IMR-90 (cell line): Measurements from ENCODE around the gene MYOCD. TPM values are rescaled to one million over a fixed set of nuclear protein-coding genes. Genes with fewer than 3 reads are reported as not detected.

Experiments used
- ATAC-seq: fragments of 200-7000 bp; cut with Tn5 transposase; 2 replicates; pipeline ENCODE4 v1.9.1; 2020; ENCODE audit warnings: low read depth, mild to moderate bottlenecking, moderate library complexity
- BruUV-seq: library from RNA; stranded (reverse); fragments of 400-500 nt; replicated peaks from 2 replicates; lab custom pipeline; 2021; lab: Mats Ljungman, UMichigan
- CTCF ChIA-PET: fragments of 300-600 bp; formaldehyde crosslinking; extraction: SDS; loops from one replicate; lab custom pipeline; 2021; ENCODE audit warnings: antibody characterized with exemption; lab: Yijun Ruan, JAX
- POLR2A ChIA-PET: fragments of 300-600 bp; sonication (Branson Sonifier 250); formaldehyde crosslinking; loops from one replicate; lab custom pipeline; 2022; ENCODE audit warnings: antibody characterized with exemption; ENCODE audit not compliant: unreplicated experiment; lab: Charles Lee
- DNase-seq: peaks from one replicate; pipeline ENCODE4 v3.0.0; 2013
- H2AFZ ChIP-seq: replicated peaks from 2 replicates; pipeline ENCODE3; 2013; ENCODE audit warnings: low read length, mild to moderate bottlenecking; ENCODE audit not compliant: poor library complexity
- H2AK5ac ChIP-seq: 2 replicates; pipeline ENCODE4 v1.6.1; 2013; ENCODE audit warnings: low read depth, low read length, inconsistent platforms
- H2AK9ac ChIP-seq: replicated peaks from 2 replicates; pipeline ENCODE3; 2013; ENCODE audit warnings: mild to moderate bottlenecking, low read depth, low read length, moderate library complexity; ENCODE audit not compliant: poor library complexity
- H2BK120ac ChIP-seq: 2 replicates; pipeline ENCODE4 v1.6.1; 2013; ENCODE audit warnings: low read depth, low read length, inconsistent platforms
- H2BK15ac ChIP-seq: 3 replicates; pipeline ENCODE4 v1.6.1; 2013; ENCODE audit warnings: low read depth, low read length, inconsistent platforms
- H2BK20ac ChIP-seq: 2 replicates; pipeline ENCODE4 v1.6.1; 2013; ENCODE audit warnings: low read depth, mild to moderate bottlenecking, inconsistent platforms, low read length, moderate library complexity
- H2BK5ac ChIP-seq: 2 replicates; pipeline ENCODE4 v1.6.1; 2013; ENCODE audit warnings: mild to moderate bottlenecking, low read depth, low read length, inconsistent platforms; ENCODE audit not compliant: poor library complexity, severe bottlenecking
- H3K14ac ChIP-seq: replicated peaks from 2 replicates; pipeline ENCODE4 v1.6.1; 2013; ENCODE audit warnings: low read depth, low read length, inconsistent platforms
- H3K18ac ChIP-seq: 2 replicates; pipeline ENCODE4 v1.6.1; 2013; ENCODE audit warnings: low read depth, low read length, control low read depth
- H3K23ac ChIP-seq: 2 replicates; pipeline ENCODE4 v1.6.1; 2013; ENCODE audit warnings: low read depth, low read length, inconsistent platforms
- H3K27ac ChIP-seq: 2 replicates; pipeline ENCODE4 v1.5.1; 2013; ENCODE audit warnings: mild to moderate bottlenecking, control low read depth, low read length; ENCODE audit not compliant: insufficient read depth
- H3K27me3 ChIP-seq: 2 replicates; pipeline ENCODE4 v1.6.1; 2013; ENCODE audit warnings: low read length; ENCODE audit not compliant: control insufficient read depth, insufficient read depth
- H3K36me3 ChIP-seq: 2 replicates; pipeline ENCODE4 v1.6.1; 2013; ENCODE audit warnings: low read length, mixed read lengths; ENCODE audit not compliant: control insufficient read depth, insufficient read depth
- H3K4ac ChIP-seq: 2 replicates; pipeline ENCODE4 v1.6.1; 2013; ENCODE audit warnings: low read depth, low read length, inconsistent platforms
- H3K4me1 ChIP-seq: 2 replicates; pipeline ENCODE4 v1.6.1; 2013; ENCODE audit warnings: low read length, mixed read lengths; ENCODE audit not compliant: control insufficient read depth, insufficient read depth
- H3K4me2 ChIP-seq: 2 replicates; pipeline ENCODE4 v1.6.1; 2013; ENCODE audit warnings: low read depth, mild to moderate bottlenecking, control low read depth, low read length, moderate library complexity
- H3K4me3 ChIP-seq: 2 replicates; pipeline ENCODE4 v1.5.1; 2013; ENCODE audit warnings: low read depth, mild to moderate bottlenecking, control low read depth, low read length, moderate library complexity; ENCODE audit not compliant: insufficient read depth
- H3K56ac ChIP-seq: 2 replicates; pipeline ENCODE4 v1.6.1; 2013; ENCODE audit warnings: low read length, inconsistent platforms; ENCODE audit not compliant: insufficient read depth; ENCODE audit errors: extremely low read depth
- H3K79me1 ChIP-seq, 2 experiments: 2 replicates each; pipeline ENCODE4 v1.6.1; 2013; ENCODE audit warnings: low read length in 2 of 2, inconsistent platforms in 1 of 2, low read depth in 1 of 2
- H3K9ac ChIP-seq: 2 replicates; pipeline ENCODE4 v1.6.1; 2013; ENCODE audit warnings: low read depth, low read length, control low read depth
- H3K9me1 ChIP-seq: 2 replicates; pipeline ENCODE4 v1.6.1; 2013; ENCODE audit warnings: low read length, inconsistent platforms; ENCODE audit not compliant: insufficient read depth
- H3K9me3 ChIP-seq: 2 replicates; pipeline ENCODE4 v1.6.1; 2013; ENCODE audit warnings: low read length; ENCODE audit not compliant: control insufficient read depth, insufficient read depth
- H4K20me1 ChIP-seq: 2 replicates; pipeline ENCODE4 v1.6.1; 2013; ENCODE audit warnings: low read length, inconsistent platforms; ENCODE audit not compliant: insufficient read depth
- H4K5ac ChIP-seq: 2 replicates; pipeline ENCODE4 v1.6.1; 2013; ENCODE audit warnings: mild to moderate bottlenecking, low read depth, low read length, control low read depth
- H4K8ac ChIP-seq, 2 experiments: 2 replicates each; pipeline ENCODE4 v1.6.1; 2013; ENCODE audit warnings: low read depth in 2 of 2, low read length in 2 of 2, control low read depth in 1 of 2, inconsistent platforms in 1 of 2
- H4K91ac ChIP-seq: 2 replicates; pipeline ENCODE4 v1.6.1; 2013; ENCODE audit warnings: low read depth, low read length, inconsistent platforms; ENCODE audit not compliant: insufficient read depth
- BHLHE40 ChIP-seq: fragments of 150-350 bp; IDR thresholded peaks from 2 replicates; pipeline ENCODE4 v1.6.1; 2016; ENCODE audit warnings: mild to moderate bottlenecking, low read depth, low read length
- CEBPB ChIP-seq: IDR thresholded peaks from 2 replicates; pipeline ENCODE4 v1.6.1; 2012; ENCODE audit warnings: low read depth, low read length, improper control_type of control experiment
- CHD1 ChIP-seq: IDR thresholded peaks from 2 replicates; pipeline ENCODE4 v1.6.1; 2012; ENCODE audit warnings: low read depth, low read length, improper control_type of control experiment
- FOS ChIP-seq: fragments of 150-350 bp; IDR thresholded peaks from 2 replicates; pipeline ENCODE4 v1.6.1; 2016; ENCODE audit warnings: low read depth, low read length
- MAFK ChIP-seq: IDR thresholded peaks from 2 replicates; pipeline ENCODE4 v1.6.1; 2012; ENCODE audit warnings: low read depth, low read length, improper control_type of control experiment
- MAZ ChIP-seq: IDR thresholded peaks from 2 replicates; pipeline ENCODE4 v1.6.1; 2012; ENCODE audit warnings: low read depth, mild to moderate bottlenecking, low read length, improper control_type of control experiment, moderate library complexity, borderline replicate concordance
- MXI1 ChIP-seq: IDR thresholded peaks from 2 replicates; pipeline ENCODE4 v1.6.1; 2012; ENCODE audit warnings: low read depth, mild to moderate bottlenecking, low read length, moderate library complexity, borderline replicate concordance
- NFE2L2 ChIP-seq: fragments of 150-350 bp; IDR thresholded peaks from 2 replicates; pipeline ENCODE4 v1.6.1; 2016; ENCODE audit warnings: low read depth, mild to moderate bottlenecking, low read length
- POLR2A ChIP-seq: IDR thresholded peaks from 2 replicates; pipeline ENCODE4 v1.6.1; 2012; ENCODE audit warnings: mild to moderate bottlenecking, low read depth, low read length
- RAD21 ChIP-seq: IDR thresholded peaks from 2 replicates; pipeline ENCODE4 v1.6.1; 2012; ENCODE audit warnings: low read length, improper control_type of control experiment
- RCOR1 ChIP-seq: IDR thresholded peaks from 2 replicates; pipeline ENCODE4 v1.6.1; 2012; ENCODE audit warnings: mild to moderate bottlenecking, low read length, improper control_type of control experiment; ENCODE audit not compliant: insufficient replicate concordance
- RFX5 ChIP-seq: IDR thresholded peaks from 2 replicates; pipeline ENCODE4 v1.8.0; 2012; ENCODE audit warnings: low read depth, mild to moderate bottlenecking, low read length, moderate library complexity
- SMC3 ChIP-seq: fragments of 150-350 bp; IDR thresholded peaks from 2 replicates; pipeline ENCODE4 v1.6.1; 2016; ENCODE audit warnings: low read depth, mild to moderate bottlenecking, antibody characterized with exemption, low read length, moderate library complexity
- WGBS, 2 experiments: methylation state at CpG; one replicate each; pipeline versions ENCODE4 v1.1.5 to v1.1.7; 2013; ENCODE audit warnings: missing lambda C conversion rate in 2 of 2; ENCODE audit not compliant: insufficient read length in 1 of 2; ENCODE audit errors: extremely low coverage in 2 of 2; 5-methylcytosine and 5-hydroxymethylcytosine counted together
- dilution Hi-C: fragments of 300-500 bp; cut with HindIII; formaldehyde crosslinking; loops from one replicate; pipeline ENCODE4 v1.14.3; 2018; ENCODE audit warnings: low sequenced_read_pairs; ENCODE audit not compliant: unreplicated experiment
- in situ Hi-C: fragments of 300-500 bp; cut with MboI; formaldehyde crosslinking; loops from 3 replicates; pipeline ENCODE4 v1.14.3; 2019; ENCODE audit warnings: low sequenced_read_pairs, inconsistent platforms, mixed read lengths
- intact Hi-C: fragments of 100-400 bp; cut with micrococcal nuclease; formaldehyde crosslinking; loops from 2 replicates; pipeline ENCODE4 v1.10.0; 2022
- polyA plus RNA-seq, 3 experiments: library from polyadenylated mRNA; depleted of rRNA; stranded (reverse); fragments of >200 nt; gene quantifications; 2 replicates each; pipeline ENCODE4 v1.2.3, GENCODE V29; 2012; ENCODE audit warnings: low replicate concordance in 1 of 3
- total RNA-seq: library from RNA; depleted of rRNA; stranded (reverse); fragments of >200 nt; gene quantifications from 2 replicates; pipeline ENCODE4 v1.2.3, GENCODE V29; 2012
- TF ChIP-seq, protein P1 (sequence below): fragments of 150-350 bp; IDR thresholded peaks from 2 replicates; pipeline ENCODE4 v1.6.1; 2017; ENCODE audit warnings: mild to moderate bottlenecking, antibody characterized with exemption, low read length, low read depth
- TF ChIP-seq, protein P2 (sequence below): conservative IDR thresholded peaks from 2 replicates; pipeline ENCODE4 v1.5.1; 2012; ENCODE audit warnings: mild to moderate bottlenecking, low read depth, low read length, improper control_type of control experiment
- TF ChIP-seq, protein P3 (sequence below): fragments of 150-350 bp; IDR thresholded peaks from 2 replicates; pipeline ENCODE4 v1.6.1; 2016; ENCODE audit warnings: low read depth, mild to moderate bottlenecking, low read length, moderate library complexity, borderline replicate concordance

Gene MYOCD
- total and polyA plus RNA-seq, 2 of the 4 experiments (the other 2 are of a cell fraction) = 10.6 to 20.1 TPM

- TF ChIP-seq, protein P1, sequence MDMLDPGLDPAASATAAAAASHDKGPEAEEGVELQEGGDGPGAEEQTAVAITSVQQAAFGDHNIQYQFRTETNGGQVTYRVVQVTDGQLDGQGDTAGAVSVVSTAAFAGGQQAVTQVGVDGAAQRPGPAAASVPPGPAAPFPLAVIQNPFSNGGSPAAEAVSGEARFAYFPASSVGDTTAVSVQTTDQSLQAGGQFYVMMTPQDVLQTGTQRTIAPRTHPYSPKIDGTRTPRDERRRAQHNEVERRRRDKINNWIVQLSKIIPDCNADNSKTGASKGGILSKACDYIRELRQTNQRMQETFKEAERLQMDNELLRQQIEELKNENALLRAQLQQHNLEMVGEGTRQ = no peak
- TF ChIP-seq RAD21 (no peak), MAZ (no peak), CHD1 (no peak), RFX5 (no peak), POLR2A (no peak), FOS (no peak), MXI1 (no peak), SMC3 (no peak), RCOR1 (no peak), NFE2L2 (no peak), CEBPB (no peak), BHLHE40 (no peak), MAFK (no peak)
- TF ChIP-seq, protein P2, sequence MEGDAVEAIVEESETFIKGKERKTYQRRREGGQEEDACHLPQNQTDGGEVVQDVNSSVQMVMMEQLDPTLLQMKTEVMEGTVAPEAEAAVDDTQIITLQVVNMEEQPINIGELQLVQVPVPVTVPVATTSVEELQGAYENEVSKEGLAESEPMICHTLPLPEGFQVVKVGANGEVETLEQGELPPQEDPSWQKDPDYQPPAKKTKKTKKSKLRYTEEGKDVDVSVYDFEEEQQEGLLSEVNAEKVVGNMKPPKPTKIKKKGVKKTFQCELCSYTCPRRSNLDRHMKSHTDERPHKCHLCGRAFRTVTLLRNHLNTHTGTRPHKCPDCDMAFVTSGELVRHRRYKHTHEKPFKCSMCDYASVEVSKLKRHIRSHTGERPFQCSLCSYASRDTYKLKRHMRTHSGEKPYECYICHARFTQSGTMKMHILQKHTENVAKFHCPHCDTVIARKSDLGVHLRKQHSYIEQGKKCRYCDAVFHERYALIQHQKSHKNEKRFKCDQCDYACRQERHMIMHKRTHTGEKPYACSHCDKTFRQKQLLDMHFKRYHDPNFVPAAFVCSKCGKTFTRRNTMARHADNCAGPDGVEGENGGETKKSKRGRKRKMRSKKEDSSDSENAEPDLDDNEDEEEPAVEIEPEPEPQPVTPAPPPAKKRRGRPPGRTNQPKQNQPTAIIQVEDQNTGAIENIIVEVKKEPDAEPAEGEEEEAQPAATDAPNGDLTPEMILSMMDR = no peak
- TF ChIP-seq, protein P3, sequence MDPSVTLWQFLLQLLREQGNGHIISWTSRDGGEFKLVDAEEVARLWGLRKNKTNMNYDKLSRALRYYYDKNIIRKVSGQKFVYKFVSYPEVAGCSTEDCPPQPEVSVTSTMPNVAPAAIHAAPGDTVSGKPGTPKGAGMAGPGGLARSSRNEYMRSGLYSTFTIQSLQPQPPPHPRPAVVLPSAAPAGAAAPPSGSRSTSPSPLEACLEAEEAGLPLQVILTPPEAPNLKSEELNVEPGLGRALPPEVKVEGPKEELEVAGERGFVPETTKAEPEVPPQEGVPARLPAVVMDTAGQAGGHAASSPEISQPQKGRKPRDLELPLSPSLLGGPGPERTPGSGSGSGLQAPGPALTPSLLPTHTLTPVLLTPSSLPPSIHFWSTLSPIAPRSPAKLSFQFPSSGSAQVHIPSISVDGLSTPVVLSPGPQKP = no peak
- H3K9ac ChIP-seq = no peak overlapping the region
- H4K20me1 ChIP-seq = no peaks in the 10 kb centered on the region
- dilution Hi-C loops (no loop called here), intact Hi-C loops (no loop called here), in situ Hi-C loops (no loop called here)
- H3K36me3 ChIP-seq = peaks cover 19% of the 10 kb centered on the region
- no peak overlapping the region for H3K27ac ChIP-seq
- H3K79me1 ChIP-seq = peaks cover 0 to 3% of the 10 kb centered on the region in 2 experiments; a peak in 1 of 4 replicates
- ChIA-PET POLR2A (no interaction called here), CTCF (no interaction called here)
- DNase-seq (no peak), ATAC-seq (no peak)
- BruUV-seq = no TSS peak
- H3K4me3 ChIP-seq = no peak overlapping the region
- H2BK20ac ChIP-seq = no peak overlapping the region
- H2BK120ac ChIP-seq = no peak overlapping the region
- no peak overlapping the region for H4K5ac ChIP-seq
- H3K9me1 ChIP-seq = peaks cover 5% of the 10 kb centered on the region; the same call in 1 of the 2 replicates
- H3K4me2 ChIP-seq = no peak overlapping the region
- no peak overlapping the region for H2BK15ac ChIP-seq
- no peak overlapping the region for H3K18ac ChIP-seq
- H2BK5ac ChIP-seq = no peak overlapping the region
- no CpG with 5 or more reads among the region's 3 CpGs for WGBS, 2 experiments
- no peak overlapping the region for H2AK9ac ChIP-seq
- H3K4me1 ChIP-seq = no peaks in the 10 kb centered on the region
- H3K9me3 ChIP-seq = no peaks in the 10 kb centered on the region
- H3K4ac ChIP-seq = no peak overlapping the region
- H3K27me3 ChIP-seq = no peaks in the 10 kb centered on the region
- no peak overlapping the region for H3K23ac ChIP-seq
- H4K91ac ChIP-seq = no peak overlapping the region
- no peak overlapping the region for H2AFZ ChIP-seq
- no peak overlapping the region for H3K14ac ChIP-seq
- no peak overlapping the region for H2AK5ac ChIP-seq
- H3K56ac ChIP-seq = no peak overlapping the region
- no peak overlapping the region for H4K8ac ChIP-seq
Measured at GRCh38 chr17:12712941-12713340, 47.3 kb downstream of the MYOCD start.
